OCI-LY3 (cell line): ENCODE data around the gene UNC119B.

Source experiments
- CTCF ChIP-seq: fragments of 200-600, 300-600 bp; sonication (generic); IDR thresholded peaks from 2 replicates; pipeline ENCODE4 v1.5.1; 2014; ENCODE audit warnings: antibody characterized with exemption, low read length, low read depth
- EZH2phosphoT487 ChIP-seq: fragments of 200-600 bp; shearing (Covaris generic); IDR thresholded peaks from 2 replicates; pipeline ENCODE4 v1.6.1; 2018; ENCODE audit warnings: antibody characterized with exemption, mixed run types, low read depth

GRCh38 chr12:120698665-120699064 lies 11.6 kb upstream of the UNC119B start:
- TF ChIP-seq CTCF (no peak), EZH2phosphoT487 (no peak)
